Ovary (tissue), 9 donors: Measurements from ENCODE around the gene DNAAF5. TPM values are rescaled to one million over a fixed set of nuclear protein-coding genes. Genes with fewer than 3 reads are reported as not detected.

Experiments
- DNase-seq, 5 donors: peaks; one replicate each; pipeline ENCODE4 v3.0.0-alpha.2; 2019 to 2020
- H3K27ac ChIP-seq, 2 donors: fragments of 200-600 bp; one replicate each; pipeline versions ENCODE4 v1.5.1 to v1.8.0; 2019 to 2022
- H3K27me3 ChIP-seq: fragments of 200-600 bp; one replicate; pipeline ENCODE4 v1.8.0; 2022
- H3K36me3 ChIP-seq: fragments of 200-600 bp; sonication (generic); one replicate; pipeline ENCODE4 v1.5.1; 2019
- H3K4me1 ChIP-seq: one replicate; pipeline ENCODE4 v1.8.1; 2013; ENCODE audit warnings: mild to moderate bottlenecking, moderate library complexity; ENCODE audit not compliant: insufficient read depth
- H3K4me3 ChIP-seq: fragments of 200-600 bp; sonication (generic); one replicate; pipeline ENCODE4 v1.5.1; 2017
- H3K9me3 ChIP-seq, 2 donors: fragments of 200-600 bp in 1 of 2; sonication (generic) in 1 of 2; one replicate each; pipeline versions ENCODE4 v1.5.1 to v1.8.1; 2013 to 2019; ENCODE audit warnings: mild to moderate bottlenecking in 1 of 2, moderate library complexity in 1 of 2
- CTCF ChIP-seq, 3 donors: fragments of 450-650 bp in 2 of 3; fragments of 200-600 bp in 1 of 3; IDR thresholded peaks; one replicate each; pipeline versions ENCODE4 v1.5.1 to v1.8.0; 2016 to 2022; ENCODE audit warnings: antibody characterized with exemption in 3 of 3, mild to moderate bottlenecking in 1 of 3
- EP300 ChIP-seq: sonication (generic); formaldehyde crosslinking; IDR thresholded peaks from one replicate; pipeline ENCODE4 v1.6.1; 2017; ENCODE audit warnings: antibody characterized with exemption
- POLR2A ChIP-seq: fragments of 450-650 bp; IDR thresholded peaks from one replicate; pipeline ENCODE4 v1.6.1; 2017; ENCODE audit warnings: antibody characterized with exemption, mild to moderate bottlenecking, moderate library complexity
- WGBS, 3 donors: extraction: QIAGEN DNeasy Blood & Tissue Kit in 1 of 3; methylation state at CpG; one replicate each; pipeline versions ENCODE4 v1.1.5 to v1.1.7; 2013 to 2017; 5-methylcytosine and 5-hydroxymethylcytosine counted together
- intact Hi-C, 4 donors: fragments of 100-400 bp; cut with DNase I; formaldehyde crosslinking; loops; one replicate each; pipeline versions ENCODE4 v1.11.0 to v1.15.1; 2022 to 2023
- polyA plus RNA-seq, 2 donors: library from polyadenylated mRNA; stranded (reverse); fragments of 200-250 nt in 1 of 2; fragments of 350-450 nt in 1 of 2; fragmentation: Illumina TruSeq in 1 of 2; extraction: RNeasy Lipid Tissue Mini Kit (QIAGEN cat#74804) in 1 of 2; gene quantifications; one replicate each; pipeline ENCODE4 v1.2.3, GENCODE V29; 2013 to 2014
- total RNA-seq, 7 donors: library from RNA; depleted of rRNA in 2 of 7; stranded (reverse); fragments of >200 nt in 2 of 7; fragmentation: NEBNext Ultra II Directional in 3 of 7; extraction: Animal tissue kit (Norgen Biotek cat#: 25700) in 3 of 7; gene quantifications; one replicate each; pipeline versions ENCODE4 v1.1.0 to v1.2.4, GENCODE V29; 2016 to 2023
- donor health status: DM: no; HTN: no; CAD: no; lungs with moderate emphysema.
- donor health status: DM: no; HTN: no; CAD: no.
- donor health status: Bipolar disorder and iron deficiency.
- donor health status: DM: yes; HTN: yes; CAD: no.
- donor health status: DM: no; HTN: no; CAD: no.
- donor health status: DM: yes; HTN: yes; CAD: no.

The DNAAF5 gene
- total and polyA plus RNA-seq, 9 donors, result 12.9 to 41.0 (median 21.3) TPM

GRCh38 chr7:767580-767940 lies 41.1 kb downstream of the DNAAF5 start:
- Histone ChIP-seq H3K9me3 (no peaks in the 10 kb centered on the region), H3K4me1 (peaks cover 24% of the 10 kb centered on the region), H3K27ac (no peak overlapping the region), H3K36me3 (no peaks in the 10 kb centered on the region), H3K4me3 (no peak overlapping the region), H3K27me3 (no peaks in the 10 kb centered on the region)
- TF ChIP-seq CTCF (IDR thresholded peaks at IDR 0.05) (no peak), POLR2A (no peak), EP300 (no peak)
- peak in 2 of 5 donors; percentile 46 to 47 for DNase-seq
- WGBS, 3 donors, result 67 to 80% (median 75%) methylated on average over 20 to 21 of the region's 21 CpGs
- intact Hi-C loops, result loop anchor here in 3 of 4 donors (5.0 to 10.0 kb wide), 3 partner anchors 63 to 103 kb away; no protein-coding TSS in a partner anchor

GRCh38 chr7:767941-768731 lies 41.6 kb downstream of the DNAAF5 start:
- H3K4me1 ChIP-seq, result peaks cover 24% of the 10 kb centered on the region
- H3K36me3 ChIP-seq, result no peaks in the 10 kb centered on the region
- DNase-seq, result peak; percentile 86 to 93 (median 88)
- H3K4me3 ChIP-seq, result peak overlapping the region; percentile 11
- WGBS, 3 donors, result 46 to 67% (median 55%) methylated on average over 65 of the region's 65 CpGs
- no peaks in the 10 kb centered on the region for H3K9me3 ChIP-seq
- H3K27ac ChIP-seq, result peak overlapping the region in 1 of 2 donors; percentile 87
- H3K27me3 ChIP-seq, result no peaks in the 10 kb centered on the region
- no peak for TF ChIP-seq EP300
- TF ChIP-seq POLR2A, result peak; percentile 6
- intact Hi-C loops, result loop anchor here in 3 of 4 donors (5.0 to 10.0 kb wide), 3 partner anchors 63 to 103 kb away; no protein-coding TSS in a partner anchor

GRCh38 chr7:768881-769504 lies 42.5 kb downstream of the DNAAF5 start:
- no peaks in the 10 kb centered on the region for H3K36me3 ChIP-seq

GRCh38 chr7:770336-770735 lies 43.8 kb downstream of the DNAAF5 start:
- 87 to 93% (median 91%) methylated on average over 14 of the region's 14 CpGs for WGBS, 3 donors
- TF ChIP-seq POLR2A (no peak), CTCF (IDR thresholded peaks at IDR 0.05) (no peak), EP300 (no peak)
- intact Hi-C loops, result loop anchor here in 2 of 4 donors (5.0 to 10.0 kb wide), 2 partner anchors 253 to 256 kb away; partner anchors contain the start of gene PDGFA (in 2 of the 2)
- peaks cover 24% of the 10 kb centered on the region for H3K4me1 ChIP-seq
- H3K9me3 ChIP-seq, result no peaks in the 10 kb centered on the region
- H3K27me3 ChIP-seq, result no peaks in the 10 kb centered on the region
- no peak overlapping the region for H3K4me3 ChIP-seq
- DNase-seq, result peak in 1 of 5 donors; percentile 49
- peak overlapping the region; percentile 71 to 87 for H3K27ac ChIP-seq
- H3K36me3 ChIP-seq, result no peaks in the 10 kb centered on the region

More at GRCh38 chr7:768881-769504, 42.5 kb downstream of the DNAAF5 start:
- intact Hi-C loops, result loop anchor here in 3 of 4 donors (5.0 to 10.0 kb wide), 3 partner anchors 64 to 104 kb away; no protein-coding TSS in a partner anchor
- Histone ChIP-seq H3K4me1 (peaks cover 24% of the 10 kb centered on the region), H3K9me3 (no peaks in the 10 kb centered on the region), H3K27ac (peak overlapping the region in 1 of 2 donors; percentile 87), H3K4me3 (peak overlapping the region; percentile 11), H3K27me3 (no peaks in the 10 kb centered on the region)
- DNase-seq, result peak; percentile 82 to 90 (median 87)
- 20 to 30% (median 21%) methylated on average over 28 to 36 of the region's 36 CpGs for WGBS, 3 donors
- TF ChIP-seq CTCF (IDR thresholded peaks at IDR 0.05) (peak in 1 of 3 donors; percentile 6), EP300 (no peak), POLR2A (peak; percentile 5)
